BJ (cell line): ENCODE data around the gene ZFP90. TPM values are rescaled to one million over a fixed set of nuclear protein-coding genes. Genes with fewer than 3 reads are reported as not detected.

ENCODE experiments used
- CTCF ChIA-PET: fragments of 350-600 bp; formaldehyde crosslinking; extraction: SDS; loops from one replicate; lab custom pipeline; 2021; ENCODE audit warnings: antibody characterized with exemption, inconsistent platforms; lab: Yijun Ruan, JAX
- POLR2A ChIA-PET: fragments of 300-600 bp; sonication (Branson Sonifier 250); formaldehyde crosslinking; extraction: SDS; loops from one replicate; lab custom pipeline; 2021; ENCODE audit warnings: antibody characterized with exemption; lab: Charles Lee
- DNase-seq: peaks from one replicate; pipeline ENCODE4 v3.0.0-alpha.2; 2011; ENCODE audit warnings: low read depth
- H3K27me3 ChIP-seq: 2 replicates; pipeline ENCODE4 v1.6.0; 2011; ENCODE audit warnings: low read length; ENCODE audit not compliant: control insufficient read depth, insufficient read depth
- H3K36me3 ChIP-seq: 2 replicates; pipeline ENCODE4 v1.5.1; 2011; ENCODE audit warnings: low read length; ENCODE audit not compliant: control insufficient read depth, insufficient read depth
- H3K4me3 ChIP-seq: 2 replicates; pipeline ENCODE4 v1.5.1; 2011; ENCODE audit warnings: low read depth, mild to moderate bottlenecking, control low read depth, low read length
- polyA plus RNA-seq: library from polyadenylated mRNA; depleted of rRNA; stranded (reverse); fragments of >200 nt; gene quantifications from 2 replicates; pipeline ENCODE4 v1.2.3, GENCODE V29; 2011
- TF ChIP-seq, protein P1 (sequence below): IDR thresholded peaks from 2 replicates; pipeline ENCODE4 v1.5.1; 2011; ENCODE audit warnings: low read depth, mild to moderate bottlenecking, control low read depth, inconsistent platforms, low read length, moderate library complexity; ENCODE audit not compliant: insufficient read depth

The ZFP90 gene
- polyA plus RNA-seq, 1 experiment: 13.0 TPM

DNA sequence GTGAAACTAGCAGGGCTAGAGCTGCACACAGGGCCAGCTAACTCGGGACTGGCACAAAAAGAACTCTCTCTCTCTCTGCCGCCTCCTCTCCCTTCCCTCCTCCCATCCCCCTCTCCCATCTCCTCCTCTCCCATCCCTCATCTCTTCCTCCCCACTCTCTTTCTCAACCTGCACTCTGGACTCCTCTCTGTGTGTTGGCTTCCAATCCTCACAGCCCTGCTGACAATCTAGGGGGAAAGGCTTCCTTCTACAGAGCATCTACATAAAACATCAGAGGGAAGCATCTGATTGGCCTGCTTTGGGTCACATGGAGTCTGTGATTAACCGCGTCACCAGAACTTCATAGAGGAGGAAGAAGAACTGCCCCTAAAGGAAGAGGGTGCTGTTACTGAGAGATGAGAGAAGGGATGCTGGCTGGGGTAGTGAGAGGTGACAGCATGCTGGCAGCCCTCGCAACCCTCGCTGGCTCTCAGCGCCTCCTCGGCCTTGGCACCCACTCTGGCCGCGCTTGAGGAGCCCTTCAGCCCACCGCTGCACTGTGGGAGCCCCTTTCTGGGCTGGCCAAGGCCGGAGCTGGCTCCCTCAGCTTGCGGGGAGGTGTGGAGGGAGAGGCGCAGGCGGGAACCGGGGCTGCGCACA, 12.8 kb upstream of the ZFP90 start:
- H3K27me3 ChIP-seq: no peaks in the 10 kb centered on the region
- ChIA-PET CTCF (interaction anchor here (0.7 to 4.4 kb wide), 5 partner anchors 16 to 174 kb away, joined by 3 to 20 read pairs (median 3); no protein-coding TSS in a partner anchor), POLR2A (no interaction called here)
- H3K36me3 ChIP-seq: no peaks in the 10 kb centered on the region
- no peak for DNase-seq
- TF ChIP-seq, protein P1, sequence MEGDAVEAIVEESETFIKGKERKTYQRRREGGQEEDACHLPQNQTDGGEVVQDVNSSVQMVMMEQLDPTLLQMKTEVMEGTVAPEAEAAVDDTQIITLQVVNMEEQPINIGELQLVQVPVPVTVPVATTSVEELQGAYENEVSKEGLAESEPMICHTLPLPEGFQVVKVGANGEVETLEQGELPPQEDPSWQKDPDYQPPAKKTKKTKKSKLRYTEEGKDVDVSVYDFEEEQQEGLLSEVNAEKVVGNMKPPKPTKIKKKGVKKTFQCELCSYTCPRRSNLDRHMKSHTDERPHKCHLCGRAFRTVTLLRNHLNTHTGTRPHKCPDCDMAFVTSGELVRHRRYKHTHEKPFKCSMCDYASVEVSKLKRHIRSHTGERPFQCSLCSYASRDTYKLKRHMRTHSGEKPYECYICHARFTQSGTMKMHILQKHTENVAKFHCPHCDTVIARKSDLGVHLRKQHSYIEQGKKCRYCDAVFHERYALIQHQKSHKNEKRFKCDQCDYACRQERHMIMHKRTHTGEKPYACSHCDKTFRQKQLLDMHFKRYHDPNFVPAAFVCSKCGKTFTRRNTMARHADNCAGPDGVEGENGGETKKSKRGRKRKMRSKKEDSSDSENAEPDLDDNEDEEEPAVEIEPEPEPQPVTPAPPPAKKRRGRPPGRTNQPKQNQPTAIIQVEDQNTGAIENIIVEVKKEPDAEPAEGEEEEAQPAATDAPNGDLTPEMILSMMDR: no peak
- no peak overlapping the region for H3K4me3 ChIP-seq

DNA sequence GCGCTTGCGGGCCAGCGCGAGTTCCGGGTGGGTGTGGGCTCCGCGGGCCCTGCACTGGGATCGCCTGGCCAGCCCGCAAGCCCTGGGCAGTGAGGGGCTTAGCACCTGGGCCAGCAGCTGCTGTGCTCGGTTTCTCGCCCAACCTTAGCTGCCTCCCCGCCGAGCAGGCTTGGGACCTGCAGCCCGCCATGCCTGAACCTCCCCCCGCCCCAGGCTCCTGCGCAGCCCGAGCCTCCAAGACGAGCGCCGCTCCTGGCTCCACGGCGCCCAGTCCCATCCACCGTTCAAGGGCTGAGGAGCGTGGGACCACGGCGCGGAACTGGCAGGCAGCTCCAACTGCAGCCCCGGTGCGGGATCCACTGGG, 12.3 kb upstream of the ZFP90 start:
- ChIA-PET CTCF (interaction anchor here (0.7 to 4.4 kb wide), 8 partner anchors 14 to 317 kb away, joined by 3 to 22 read pairs (median 4); partner anchors contain the start of gene TANGO6), POLR2A (no interaction called here)

GRCh38 chr16:68528233-68528632, 10.9 kb upstream of the ZFP90 start:
- TF ChIP-seq, protein P1: no peak
- Histone ChIP-seq H3K36me3 (no peaks in the 10 kb centered on the region), H3K27me3 (no peaks in the 10 kb centered on the region), H3K4me3 (no peak overlapping the region)
- ChIA-PET CTCF (interaction anchor here (0.5 to 5.8 kb wide), 27 partner anchors 8 to 1073 kb away, joined by 3 to 51 read pairs (median 4); partner anchors contain the start of gene TANGO6), POLR2A (interaction anchor here (0.6 kb wide), 1 partner anchor 1581 kb away, joined by 4 read pairs; no protein-coding TSS in a partner anchor)
- DNase-seq: no peak

More for the DNA sequence above, 12.3 kb upstream of the ZFP90 start:
- DNase-seq: no peak
- Histone ChIP-seq H3K36me3 (no peaks in the 10 kb centered on the region), H3K27me3 (no peaks in the 10 kb centered on the region), H3K4me3 (no peak overlapping the region)
- TF ChIP-seq, protein P1: no peak

- Histone ChIP-seq H3K27me3 (no peaks in the 10 kb centered on the region), H3K36me3 (no peaks in the 10 kb centered on the region), H3K4me3 (peak overlapping the region; percentile 19; the same call in 1 of the 2 replicates)
- CTCF ChIA-PET: interaction anchor here (0.7 to 5.8 kb wide), 31 partner anchors 9 to 1560 kb away, joined by 3 to 51 read pairs (median 4); partner anchors contain the start of gene ZFP90
- no peak for DNase-seq
- POLR2A ChIA-PET: no interaction called here
- TF ChIP-seq, protein P1: peak; percentile 97
These were observed 10.3 kb upstream of the ZFP90 start for GRCh38 chr16:68528686-68529379.

GRCh38 chr16:68529608-68529930, 9.5 kb upstream of the ZFP90 start:
- POLR2A ChIA-PET: no interaction called here
- H3K27me3 ChIP-seq: no peaks in the 10 kb centered on the region
- peak overlapping the region; percentile 67 for H3K4me3 ChIP-seq
- TF ChIP-seq, protein P1: no peak
- CTCF ChIA-PET: interaction anchor here (0.7 to 5.8 kb wide), 12 partner anchors 8 to 595 kb away, joined by 3 to 51 read pairs (median 4); no protein-coding TSS in a partner anchor
- no peaks in the 10 kb centered on the region for H3K36me3 ChIP-seq
- DNase-seq: no peak
